ENCODE measurements around the gene OSM.

The OSM gene

DNA sequence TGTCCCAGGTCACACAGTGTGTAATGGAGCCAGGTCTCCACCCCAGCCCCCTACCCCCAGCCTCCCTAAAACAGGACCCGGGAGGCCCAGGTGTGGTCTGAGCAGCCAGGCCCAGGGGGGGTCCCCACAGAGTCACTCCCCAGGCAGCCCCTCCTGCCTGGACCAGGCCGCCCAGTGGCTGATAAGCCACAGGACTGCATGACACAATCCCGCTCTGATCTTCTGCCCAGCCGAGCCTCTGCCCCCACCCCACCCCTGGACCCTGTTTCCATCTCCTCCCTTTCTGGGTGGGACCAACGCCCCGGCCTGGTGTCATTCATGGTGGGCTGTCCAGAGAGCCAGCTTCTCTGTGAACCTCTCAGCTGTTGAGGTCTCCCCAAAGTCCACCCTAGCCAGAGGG, 12.3 kb downstream of the OSM start:
- TF ChIP-seq CTCF (conservative IDR thresholded peaks at IDR 0.05; ENCODE audit: control insufficient read depth, insufficient read depth, low read depth, low read length) = no peak
- no peak overlapping the region for H3K4me3 ChIP-seq (ENCODE audit: control insufficient read depth, low read depth, low read length)
- no peak for DNase-seq (ENCODE audit: low read depth)

DNA sequence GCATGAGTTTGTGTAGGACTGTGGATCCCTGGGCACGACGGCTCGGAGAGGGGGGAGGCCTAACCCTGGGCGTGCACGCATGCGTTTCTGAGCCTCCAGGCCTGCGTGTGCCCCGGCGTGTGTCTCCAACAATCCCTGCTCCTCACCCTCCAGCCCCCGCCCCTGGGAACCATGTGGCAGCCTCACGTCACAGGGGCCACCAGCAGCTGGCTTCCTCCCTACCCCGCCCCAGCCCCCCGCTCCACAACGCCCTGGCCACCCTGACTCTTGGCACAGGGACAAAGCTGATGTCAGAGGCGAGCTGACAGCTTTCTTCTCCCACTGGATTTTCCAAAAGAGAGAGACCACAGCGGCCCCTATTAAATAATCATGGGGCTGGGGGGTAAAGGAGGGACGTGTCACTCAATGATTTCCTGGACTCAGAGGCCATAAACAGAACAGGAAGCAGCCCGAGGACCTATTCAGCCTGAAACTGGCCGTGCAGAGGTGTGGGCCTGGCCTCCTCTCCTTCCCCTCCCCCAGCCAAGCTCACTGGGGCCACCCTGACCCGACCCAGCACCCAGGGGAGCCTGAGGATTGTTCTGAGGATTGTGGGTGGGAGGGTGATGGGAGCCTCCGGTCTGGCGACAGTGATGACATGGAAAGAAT, 13.3 kb downstream of the OSM start:
- TF ChIP-seq CTCF (conservative IDR thresholded peaks at IDR 0.05; ENCODE audit: control insufficient read depth, insufficient read depth, low read depth, low read length) = no peak
- no peak overlapping the region for H3K4me3 ChIP-seq (ENCODE audit: control insufficient read depth, low read depth, low read length)
- DNase-seq (ENCODE audit: low read depth) = peak; percentile 47

- DNase-seq (ENCODE audit: low read depth) = no peak
- no peak overlapping the region for H3K4me3 ChIP-seq (ENCODE audit: control insufficient read depth, low read depth, low read length)
- TF ChIP-seq CTCF (conservative IDR thresholded peaks at IDR 0.05; ENCODE audit: control insufficient read depth, insufficient read depth, low read depth, low read length) = no peak
These were observed 14.0 kb downstream of the OSM start for GRCh38 chr22:30252411-30253204.

- TF ChIP-seq CTCF (conservative IDR thresholded peaks at IDR 0.05; ENCODE audit: control insufficient read depth, insufficient read depth, low read depth, low read length) = no peak
- H3K4me3 ChIP-seq (ENCODE audit: control insufficient read depth, low read depth, low read length) = no peak overlapping the region
- DNase-seq (ENCODE audit: low read depth) = peak; percentile 64
These were observed 14.9 kb downstream of the OSM start for GRCh38 chr22:30251711-30252110.

GRCh38 chr22:30250661-30251267, 15.9 kb downstream of the OSM start:
- TF ChIP-seq CTCF (conservative IDR thresholded peaks at IDR 0.05; ENCODE audit: control insufficient read depth, insufficient read depth, low read depth, low read length) = no peak
- DNase-seq (ENCODE audit: low read depth) = peak; percentile 55
- H3K4me3 ChIP-seq (ENCODE audit: control insufficient read depth, low read depth, low read length) = no peak overlapping the region

DNA sequence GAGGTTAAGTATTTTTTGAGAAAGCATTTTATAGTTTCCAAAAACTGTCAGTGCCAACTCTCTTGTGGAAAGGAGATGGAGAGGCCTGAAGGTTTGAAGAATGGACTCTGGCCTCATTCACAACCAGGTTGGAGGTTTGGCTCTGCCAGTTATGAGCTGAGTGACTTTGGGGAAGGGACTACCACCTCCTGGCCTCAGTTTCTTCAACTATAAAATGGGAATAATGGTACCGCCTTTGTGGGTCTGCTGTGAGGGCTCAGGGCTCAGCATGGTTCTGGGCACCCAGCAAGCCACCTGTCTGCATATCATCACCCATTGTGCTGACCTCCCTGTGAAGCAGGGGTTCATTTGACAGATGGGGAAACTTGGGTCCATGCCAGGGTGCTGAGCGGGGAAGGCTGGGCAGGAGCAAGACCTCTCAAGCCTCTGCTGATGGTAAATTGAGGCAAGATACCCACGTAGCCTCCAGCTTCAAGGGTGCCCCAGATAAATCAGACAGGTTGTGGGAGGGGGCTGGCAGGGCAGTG, 16.5 kb downstream of the OSM start:
- TF ChIP-seq CTCF (conservative IDR thresholded peaks at IDR 0.05; ENCODE audit: control insufficient read depth, insufficient read depth, low read depth, low read length) = no peak
- DNase-seq (ENCODE audit: low read depth) = no peak
- no peak overlapping the region for H3K4me3 ChIP-seq (ENCODE audit: control insufficient read depth, low read depth, low read length)

Measured in fibroblast of mammary gland (primary cell).